NB4 (cell line): Measurements from ENCODE around the gene CEACAM21.

ENCODE experiments used
- MYC ChIP-seq: IDR thresholded peaks from 2 replicates; pipeline ENCODE4 v1.6.1; 2011; ENCODE audit warnings: low read depth, low read length
- TF ChIP-seq, protein P1 (sequence below): IDR thresholded peaks from 2 replicates; pipeline ENCODE4 v1.6.1; 2011; ENCODE audit warnings: low read depth, low read length
- TF ChIP-seq, protein P2 (sequence below): IDR thresholded peaks from one replicate; pipeline ENCODE4 v1.5.1; 2012; ENCODE audit warnings: low read depth, low read length

DNA sequence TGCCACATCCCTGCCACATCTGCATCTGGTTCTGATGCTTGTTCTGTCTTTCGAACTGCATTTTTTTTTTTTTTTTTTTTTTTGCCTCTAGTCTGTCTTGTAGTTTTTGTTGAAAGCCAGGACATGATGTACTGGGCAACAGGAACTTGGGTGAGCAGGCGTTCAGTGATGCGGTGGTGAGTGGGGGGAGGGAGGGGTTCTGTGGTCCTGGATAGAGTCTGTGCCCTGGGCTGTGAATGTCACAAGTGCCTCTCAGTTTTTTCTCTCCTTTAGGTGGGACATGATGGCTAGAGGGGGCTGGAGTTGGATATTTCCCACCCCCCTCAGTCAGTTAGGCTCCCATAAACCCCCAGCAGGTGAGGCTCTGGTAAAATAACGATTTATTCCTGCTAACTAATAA, 47.4 kb downstream of the CEACAM21 start:
- TF ChIP-seq, protein P1, sequence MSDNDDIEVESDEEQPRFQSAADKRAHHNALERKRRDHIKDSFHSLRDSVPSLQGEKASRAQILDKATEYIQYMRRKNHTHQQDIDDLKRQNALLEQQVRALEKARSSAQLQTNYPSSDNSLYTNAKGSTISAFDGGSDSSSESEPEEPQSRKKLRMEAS: no peak
- TF ChIP-seq, protein P2, sequence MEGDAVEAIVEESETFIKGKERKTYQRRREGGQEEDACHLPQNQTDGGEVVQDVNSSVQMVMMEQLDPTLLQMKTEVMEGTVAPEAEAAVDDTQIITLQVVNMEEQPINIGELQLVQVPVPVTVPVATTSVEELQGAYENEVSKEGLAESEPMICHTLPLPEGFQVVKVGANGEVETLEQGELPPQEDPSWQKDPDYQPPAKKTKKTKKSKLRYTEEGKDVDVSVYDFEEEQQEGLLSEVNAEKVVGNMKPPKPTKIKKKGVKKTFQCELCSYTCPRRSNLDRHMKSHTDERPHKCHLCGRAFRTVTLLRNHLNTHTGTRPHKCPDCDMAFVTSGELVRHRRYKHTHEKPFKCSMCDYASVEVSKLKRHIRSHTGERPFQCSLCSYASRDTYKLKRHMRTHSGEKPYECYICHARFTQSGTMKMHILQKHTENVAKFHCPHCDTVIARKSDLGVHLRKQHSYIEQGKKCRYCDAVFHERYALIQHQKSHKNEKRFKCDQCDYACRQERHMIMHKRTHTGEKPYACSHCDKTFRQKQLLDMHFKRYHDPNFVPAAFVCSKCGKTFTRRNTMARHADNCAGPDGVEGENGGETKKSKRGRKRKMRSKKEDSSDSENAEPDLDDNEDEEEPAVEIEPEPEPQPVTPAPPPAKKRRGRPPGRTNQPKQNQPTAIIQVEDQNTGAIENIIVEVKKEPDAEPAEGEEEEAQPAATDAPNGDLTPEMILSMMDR: no peak
- no peak for TF ChIP-seq MYC
